ENCODE data around the gene B3GAT3. TPM values are rescaled to one million over a fixed set of nuclear protein-coding genes. Genes with fewer than 3 reads are reported as not detected.
"Not testable (repeated sequence)": the region's sequence is repeated elsewhere in the genome, so short reads cannot be mapped to it uniquely, and the experiment has no call there.

B3GAT3 gene
- total RNA-seq, 2 experiments from 2014 or later: 63.0 to 64.8 TPM

- DNase-seq: no peak
- POLR2A ChIA-PET: interaction anchor here (0.6 to 4.1 kb wide), 5 partner anchors 8 to 64 kb away, joined by 3 to 62 read pairs (median 7); partner anchors contain the start of genes C11orf98, CSKMT and GANAB
- Mint-ChIP-seq H3K9me3 (ENCODE audit: insufficient read depth) (no peaks in the 10 kb centered on the region), H3K4me1 (ENCODE audit: low read depth) (peaks cover 19% of the 10 kb centered on the region), H3K27me3 (ENCODE audit: low read depth) (no peaks in the 10 kb centered on the region), H3K27ac (peak overlapping the region; percentile 26), H3K4me3 (no peak overlapping the region), H3K36me3 (ENCODE audit: low read depth) (peaks cover 7% of the 10 kb centered on the region)
- no peak for ATAC-seq
- CTCF ChIA-PET: interaction anchor here (0.7 to 1.4 kb wide), 6 partner anchors 11 to 232 kb away, joined by 3 to 5 read pairs (median 4); no protein-coding TSS in a partner anchor
Observed at GRCh38 chr11:62656796-62657429, 35.1 kb upstream of the B3GAT3 start.

- ATAC-seq: no peak
- no peaks in the 10 kb centered on the region for H3K9me3 Mint-ChIP-seq (ENCODE audit: insufficient read depth)
- H3K27me3 Mint-ChIP-seq (ENCODE audit: low read depth): no peaks in the 10 kb centered on the region
- peak overlapping the region; percentile 23 for H3K4me3 Mint-ChIP-seq
- peaks cover 12% of the 10 kb centered on the region for H3K36me3 Mint-ChIP-seq (ENCODE audit: low read depth)
- ChIA-PET POLR2A (interaction anchor here (0.7 to 4.1 kb wide), 5 partner anchors 11 to 33 kb away, joined by 3 to 62 read pairs (median 3); partner anchors contain the start of genes B3GAT3, C11orf98 and CSKMT), CTCF (interaction anchor here (1.8 to 2.3 kb wide), 3 partner anchors 10 to 40 kb away, joined by 5 to 15 read pairs (median 11); partner anchors contain the start of genes C11orf98, CSKMT, LBHD1 and UQCC3)
- peak overlapping the region; percentile 57 for H3K27ac Mint-ChIP-seq
- peaks cover 26% of the 10 kb centered on the region for H3K4me1 Mint-ChIP-seq (ENCODE audit: low read depth)
- DNase-seq: no peak
Observed at GRCh38 chr11:62654297-62654696, 32.5 kb upstream of the B3GAT3 start.

- POLR2A ChIA-PET: interaction anchor here (0.6 to 2.1 kb wide), 23 partner anchors 9 to 189 kb away, joined by 3 to 27 read pairs (median 5); partner anchors contain the start of genes B3GAT3, C11orf98, CSKMT and HNRNPUL2
- ATAC-seq: peak; percentile 7
- no peak for DNase-seq
- Mint-ChIP-seq H3K36me3 (ENCODE audit: low read depth) (peaks cover 25% of the 10 kb centered on the region), H3K9me3 (ENCODE audit: insufficient read depth) (no peaks in the 10 kb centered on the region), H3K27ac (peak overlapping the region; percentile 91), H3K4me1 (ENCODE audit: low read depth) (peaks cover 26% of the 10 kb centered on the region), H3K4me3 (peak overlapping the region; percentile 87), H3K27me3 (ENCODE audit: low read depth) (no peaks in the 10 kb centered on the region)
- CTCF ChIA-PET: interaction anchor here (1.0 to 1.4 kb wide), 5 partner anchors 8 to 258 kb away, joined by 3 to 10 read pairs (median 4); partner anchors contain the start of genes C11orf98, CSKMT and TUT1
Observed at GRCh38 chr11:62652161-62653006, 30.6 kb upstream of the B3GAT3 start.

GRCh38 chr11:62650283-62650682 is 28.5 kb upstream of the B3GAT3 start:
- H3K4me1 Mint-ChIP-seq (ENCODE audit: low read depth): peaks cover 34% of the 10 kb centered on the region
- POLR2A ChIA-PET: interaction anchor here (1.1 to 8.9 kb wide), 2 partner anchors 15 to 58 kb away, joined by 3 to 76 read pairs; partner anchors contain the start of genes C11orf98, CSKMT and GNG3
- H3K36me3 Mint-ChIP-seq (ENCODE audit: low read depth): peaks cover 33% of the 10 kb centered on the region
- H3K27me3 Mint-ChIP-seq (ENCODE audit: low read depth); ATAC-seq; H3K27ac Mint-ChIP-seq; H3K9me3 Mint-ChIP-seq (ENCODE audit: insufficient read depth); DNase-seq; H3K4me3 Mint-ChIP-seq: not testable (repeated sequence)
- CTCF ChIA-PET: interaction anchor here (1.0 to 1.4 kb wide), 3 partner anchors 15 to 58 kb away, joined by 3 read pairs; partner anchors contain the start of genes C11orf98 and CSKMT

- Mint-ChIP-seq H3K9me3 (ENCODE audit: insufficient read depth) (no peaks in the 10 kb centered on the region), H3K27ac (no peak overlapping the region), H3K4me1 (ENCODE audit: low read depth) (peaks cover 37% of the 10 kb centered on the region), H3K27me3 (ENCODE audit: low read depth) (no peaks in the 10 kb centered on the region), H3K36me3 (ENCODE audit: low read depth) (peaks cover 37% of the 10 kb centered on the region), H3K4me3 (no peak overlapping the region)
- ChIA-PET POLR2A (interaction anchor here (1.1 to 8.9 kb wide), 4 partner anchors 16 to 191 kb away, joined by 3 to 76 read pairs (median 7); partner anchors contain the start of genes C11orf98, CSKMT, EML3 and LBHD1), CTCF (interaction anchor here (1.0 to 1.6 kb wide), 2 partner anchors 56 to 157 kb away, joined by 3 read pairs; no protein-coding TSS in a partner anchor)
- ATAC-seq (no peak), DNase-seq (no peak)
Observed at GRCh38 chr11:62649486-62649885, 27.7 kb upstream of the B3GAT3 start.

- Mint-ChIP-seq H3K4me1 (ENCODE audit: low read depth) (peaks cover 35% of the 10 kb centered on the region), H3K36me3 (ENCODE audit: low read depth) (peaks cover 42% of the 10 kb centered on the region), H3K4me3 (no peak overlapping the region), H3K9me3 (ENCODE audit: insufficient read depth) (no peaks in the 10 kb centered on the region), H3K27me3 (ENCODE audit: low read depth) (no peaks in the 10 kb centered on the region), H3K27ac (no peak overlapping the region)
- DNase-seq: no peak
- ATAC-seq: no peak
- POLR2A ChIA-PET: interaction anchor here (1.1 to 8.9 kb wide), 5 partner anchors 16 to 192 kb away, joined by 3 to 76 read pairs (median 5); partner anchors contain the start of genes B3GAT3, C11orf98, CSKMT and EML3
- CTCF ChIA-PET: interaction anchor here (1.0 to 1.6 kb wide), 2 partner anchors 56 to 157 kb away, joined by 3 read pairs; no protein-coding TSS in a partner anchor
Observed at GRCh38 chr11:62648967-62649364, 27.2 kb upstream of the B3GAT3 start.

GRCh38 chr11:62648185-62648966 is 26.6 kb upstream of the B3GAT3 start:
- ATAC-seq (no peak), DNase-seq (no peak)
- Mint-ChIP-seq H3K4me1 (ENCODE audit: low read depth) (peaks cover 32% of the 10 kb centered on the region), H3K9me3 (ENCODE audit: insufficient read depth) (no peaks in the 10 kb centered on the region), H3K36me3 (ENCODE audit: low read depth) (peaks cover 43% of the 10 kb centered on the region), H3K4me3 (no peak overlapping the region), H3K27ac (peak overlapping the region; percentile 43), H3K27me3 (ENCODE audit: low read depth) (no peaks in the 10 kb centered on the region)
- POLR2A ChIA-PET: interaction anchor here (0.7 to 8.9 kb wide), 7 partner anchors 17 to 193 kb away, joined by 3 to 76 read pairs (median 3); partner anchors contain the start of genes B3GAT3, C11orf98, CSKMT and EML3
- CTCF ChIA-PET: interaction anchor here (1.6 kb wide), 1 partner anchor 55 kb away, joined by 3 read pairs; no protein-coding TSS in a partner anchor

- Mint-ChIP-seq H3K27me3 (ENCODE audit: low read depth) (no peaks in the 10 kb centered on the region), H3K4me1 (ENCODE audit: low read depth) (peaks cover 34% of the 10 kb centered on the region), H3K36me3 (ENCODE audit: low read depth) (peaks cover 46% of the 10 kb centered on the region), H3K4me3 (no peak overlapping the region), H3K27ac (peak overlapping the region; percentile 43), H3K9me3 (ENCODE audit: insufficient read depth) (no peaks in the 10 kb centered on the region)
- ChIA-PET POLR2A (interaction anchor here (0.7 to 8.9 kb wide), 7 partner anchors 9 to 74 kb away, joined by 3 to 76 read pairs (median 9); partner anchors contain the start of genes C11orf98, CSKMT, LBHD1 and TUT1), CTCF (no interaction called here)
- ATAC-seq (no peak), DNase-seq (no peak)
Observed at GRCh38 chr11:62647609-62648005, 25.8 kb upstream of the B3GAT3 start.

- ChIA-PET CTCF (interaction anchor here (1.6 kb wide), 1 partner anchor 55 kb away, joined by 10 read pairs; the partner anchor contains the start of gene TUT1), POLR2A (interaction anchor here (1.0 to 8.9 kb wide), 9 partner anchors 10 to 194 kb away, joined by 3 to 76 read pairs (median 6); partner anchors contain the start of genes B3GAT3, C11orf98, CSKMT and HNRNPUL2)
- Mint-ChIP-seq H3K9me3 (ENCODE audit: insufficient read depth) (no peaks in the 10 kb centered on the region), H3K36me3 (ENCODE audit: low read depth) (peaks cover 44% of the 10 kb centered on the region), H3K27ac (peak overlapping the region; percentile 96), H3K4me3 (peak overlapping the region; percentile 99), H3K4me1 (ENCODE audit: low read depth) (peaks cover 30% of the 10 kb centered on the region), H3K27me3 (ENCODE audit: low read depth) (no peaks in the 10 kb centered on the region)
- DNase-seq (no peak), ATAC-seq (peak; percentile 2)
Observed at GRCh38 chr11:62646825-62647608, 25.2 kb upstream of the B3GAT3 start.

All from activated CD8-positive, alpha-beta T cell treated with anti-CD3 and anti-CD28 coated beads, Interleukin-2, amount 10 ng/mL, durations not matched to agents 7 days and 5 days (primary cell).